GM21367 (cell line): ENCODE results near the gene LRRC28.

Source experiments
- ATAC-seq: cut with Tn5 transposase; IDR thresholded peaks from one replicate; pipeline ENCODE4 v1.9.1; 2021; ENCODE audit not compliant: unreplicated experiment

LRRC28 gene

GRCh38 chr15:99341786-99342185 lies 90.5 kb downstream of the LRRC28 start:
- no peak for ATAC-seq

- ATAC-seq = no peak
These were observed 91.9 kb downstream of the LRRC28 start for GRCh38 chr15:99343208-99343607.

DNA sequence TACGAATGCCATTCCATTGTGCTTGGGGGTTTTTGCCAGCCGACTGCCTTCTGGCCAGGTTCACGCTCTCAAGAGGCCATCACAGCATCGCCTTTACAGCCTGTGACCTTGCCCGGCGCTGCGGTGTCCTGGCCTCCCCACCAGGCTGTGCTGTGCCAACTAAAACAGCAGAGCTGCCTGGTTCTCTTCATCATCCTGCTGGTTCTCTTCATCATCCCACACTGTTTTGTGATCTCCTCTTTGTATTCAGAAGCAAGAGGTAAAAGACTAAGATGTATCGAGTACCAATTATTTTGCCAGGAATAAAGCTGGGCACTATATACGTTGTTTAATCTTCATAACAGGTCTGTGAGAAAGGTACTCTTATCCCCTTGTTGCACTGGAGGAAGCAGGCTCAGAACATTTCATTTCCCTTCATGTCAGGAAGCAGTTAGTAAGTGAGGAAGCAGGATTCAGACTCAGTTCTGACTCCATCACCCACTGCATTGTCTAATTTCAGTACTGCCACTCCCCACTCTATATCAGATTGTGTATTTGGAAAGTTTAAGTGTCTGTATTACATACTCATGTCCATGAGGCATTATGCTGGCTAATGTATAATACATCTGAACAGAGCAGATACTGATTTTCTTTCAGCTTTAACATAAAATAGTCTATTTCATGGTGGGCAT lies 92.7 kb downstream of the LRRC28 start:
- no peak for ATAC-seq

- no peak for ATAC-seq
These were observed 93.4 kb downstream of the LRRC28 start for GRCh38 chr15:99344639-99345038.

DNA sequence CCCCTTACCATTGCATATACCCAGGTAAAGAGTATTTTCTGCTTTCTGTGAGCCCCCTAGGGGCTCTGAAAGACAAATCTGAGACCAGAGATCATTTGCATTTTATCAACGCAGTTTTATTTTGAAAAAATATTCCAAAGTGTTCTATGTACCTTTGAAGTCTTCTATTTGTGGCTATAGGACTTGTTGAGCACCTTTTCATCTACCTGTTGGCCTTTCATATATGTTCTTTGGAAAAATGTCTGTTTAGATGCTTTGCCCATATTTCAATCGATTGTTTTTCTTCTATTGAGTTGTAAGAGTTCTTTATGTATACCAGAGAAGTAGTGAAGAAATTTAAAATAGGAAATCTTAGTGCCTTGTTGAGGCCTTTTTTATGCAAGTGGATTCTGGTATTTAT lies 94.0 kb downstream of the LRRC28 start:
- ATAC-seq = no peak

DNA sequence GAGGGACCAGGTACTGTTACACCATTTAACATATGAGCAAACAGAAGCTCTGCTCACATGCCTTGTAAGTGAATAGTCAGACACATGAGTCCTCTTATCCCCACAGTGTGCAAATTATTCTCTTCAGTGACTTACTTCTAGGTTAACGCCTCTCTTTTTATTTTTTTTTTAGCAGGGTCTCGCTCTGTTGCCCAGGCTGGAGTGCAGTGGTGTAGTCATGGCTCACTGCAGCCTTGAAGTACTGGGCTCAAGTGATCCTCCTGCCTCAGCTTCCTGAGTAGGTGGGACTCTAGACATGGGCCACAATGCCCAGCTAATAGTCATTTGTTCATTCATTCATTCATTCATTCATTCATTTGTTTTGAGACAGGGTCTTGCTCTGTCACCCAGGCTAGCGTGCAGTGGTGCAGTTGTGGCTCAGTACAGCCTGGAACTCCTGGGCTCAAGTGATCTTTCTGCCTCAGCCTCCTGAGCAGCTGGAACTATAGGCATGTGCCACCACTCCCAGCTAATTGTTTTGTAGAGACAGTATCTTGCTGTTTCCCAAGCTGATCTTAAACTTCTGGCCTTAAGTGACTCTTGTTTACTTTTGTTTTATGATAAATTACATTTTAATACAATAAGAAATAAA lies 94.7 kb downstream of the LRRC28 start:
- ATAC-seq = no peak

DNA sequence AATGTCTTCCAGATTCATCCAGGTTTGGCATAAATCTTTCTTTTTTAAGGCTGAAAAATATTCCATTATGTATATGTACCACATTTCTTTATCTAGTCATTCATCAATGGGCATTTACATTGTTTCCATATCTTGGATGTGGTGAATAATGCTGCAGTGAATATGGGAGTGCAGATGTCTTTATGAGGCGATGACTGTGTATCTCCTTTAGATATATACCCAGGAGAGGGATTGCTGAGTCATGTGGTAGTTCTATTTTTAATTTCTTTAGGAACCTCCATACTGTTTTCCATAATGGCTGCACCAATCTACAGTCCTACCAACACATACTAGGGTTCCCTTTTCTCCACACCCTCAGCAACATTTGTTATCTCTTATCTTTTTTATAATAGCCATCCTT lies 96.3 kb downstream of the LRRC28 start:
- no peak for ATAC-seq

- ATAC-seq = no peak
These were observed 97.1 kb downstream of the LRRC28 start for GRCh38 chr15:99348412-99348811.

- ATAC-seq = no peak
These were observed 99.1 kb downstream of the LRRC28 start for GRCh38 chr15:99350408-99350807.

DNA sequence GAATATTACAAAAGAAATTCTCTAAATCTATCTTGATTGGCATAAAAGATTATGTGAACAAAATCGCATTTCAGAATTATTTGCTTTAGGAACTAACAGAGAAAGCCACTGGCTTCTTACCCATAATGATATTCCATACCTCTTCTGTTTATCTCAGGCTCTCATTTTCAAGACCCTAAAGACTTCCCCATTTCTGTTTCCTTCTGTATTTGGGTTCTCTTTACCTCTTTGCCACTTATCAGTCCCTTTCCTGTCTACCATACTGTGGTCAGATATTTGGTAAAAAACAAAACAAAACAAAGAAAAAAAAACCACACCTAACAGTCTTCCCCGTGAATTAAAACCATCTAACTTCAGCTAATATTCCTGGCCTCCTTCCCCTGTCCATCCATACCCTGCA lies 108.5 kb downstream of the LRRC28 start:
- ATAC-seq = no peak

- ATAC-seq = no peak
These were observed 110.4 kb downstream of the LRRC28 start for GRCh38 chr15:99361545-99362185.

DNA sequence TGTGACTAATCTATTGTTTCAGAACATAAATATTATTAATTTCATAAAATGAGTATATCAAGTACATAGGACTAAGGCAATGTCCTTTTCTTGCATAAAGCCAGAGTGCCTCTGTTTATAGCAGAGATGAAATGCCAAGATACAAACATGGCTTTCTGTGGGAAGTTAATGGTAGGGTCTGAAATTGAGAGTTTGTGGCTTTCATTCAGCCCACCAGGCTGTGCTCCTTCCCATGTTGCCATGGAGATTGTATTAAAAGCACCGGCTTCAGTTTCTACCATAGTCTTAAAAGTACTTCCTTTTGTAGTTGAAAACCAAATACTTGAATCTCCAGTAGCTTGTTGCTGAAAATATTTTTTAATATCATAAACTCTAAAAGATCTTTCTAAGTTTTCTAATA lies 114.0 kb downstream of the LRRC28 start:
- ATAC-seq = peak; percentile 86

GRCh38 chr15:99366013-99366412 lies 114.7 kb downstream of the LRRC28 start:
- ATAC-seq = no peak

DNA sequence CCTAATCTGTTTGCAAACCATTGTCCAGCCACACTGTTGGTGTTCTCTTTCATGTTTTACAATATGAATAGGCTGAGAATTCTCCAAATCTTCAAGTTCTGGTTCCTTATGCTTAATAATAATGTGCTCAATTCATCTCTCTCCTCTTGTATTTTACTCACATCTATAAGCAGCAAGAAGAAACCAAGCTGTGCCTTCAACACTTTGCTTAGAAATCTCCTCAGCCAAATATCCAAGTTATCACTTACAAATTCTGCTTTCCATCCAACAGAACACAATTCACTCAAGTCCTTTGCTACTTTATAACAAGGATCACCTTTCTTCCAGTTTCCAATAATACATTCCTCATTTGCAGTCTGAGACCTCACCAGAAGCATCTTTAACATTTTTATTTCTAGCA lies 117.5 kb downstream of the LRRC28 start:
- no peak for ATAC-seq

DNA sequence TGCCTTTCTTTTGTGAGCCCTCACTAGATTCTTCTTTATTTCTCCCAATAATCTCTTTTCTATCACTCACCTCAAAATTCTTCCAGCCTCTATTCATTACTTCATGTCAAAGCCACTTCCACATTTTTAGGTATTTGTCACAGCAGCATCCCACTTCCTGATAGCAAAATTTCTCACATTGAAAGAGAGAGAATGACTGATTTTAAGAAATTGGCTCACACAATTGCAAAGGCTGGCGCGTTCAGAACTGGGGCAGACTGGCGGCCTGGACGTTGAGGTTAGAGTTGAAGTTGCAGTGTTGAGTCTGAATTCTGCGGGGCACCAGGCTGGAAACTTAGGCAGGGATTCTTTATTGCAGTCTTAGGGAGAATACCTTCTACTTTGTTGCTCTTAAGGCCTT lies 117.9 kb downstream of the LRRC28 start:
- ATAC-seq = no peak

- ATAC-seq = peak; percentile 75
These were observed 120.2 kb downstream of the LRRC28 start for GRCh38 chr15:99371180-99372103.

DNA sequence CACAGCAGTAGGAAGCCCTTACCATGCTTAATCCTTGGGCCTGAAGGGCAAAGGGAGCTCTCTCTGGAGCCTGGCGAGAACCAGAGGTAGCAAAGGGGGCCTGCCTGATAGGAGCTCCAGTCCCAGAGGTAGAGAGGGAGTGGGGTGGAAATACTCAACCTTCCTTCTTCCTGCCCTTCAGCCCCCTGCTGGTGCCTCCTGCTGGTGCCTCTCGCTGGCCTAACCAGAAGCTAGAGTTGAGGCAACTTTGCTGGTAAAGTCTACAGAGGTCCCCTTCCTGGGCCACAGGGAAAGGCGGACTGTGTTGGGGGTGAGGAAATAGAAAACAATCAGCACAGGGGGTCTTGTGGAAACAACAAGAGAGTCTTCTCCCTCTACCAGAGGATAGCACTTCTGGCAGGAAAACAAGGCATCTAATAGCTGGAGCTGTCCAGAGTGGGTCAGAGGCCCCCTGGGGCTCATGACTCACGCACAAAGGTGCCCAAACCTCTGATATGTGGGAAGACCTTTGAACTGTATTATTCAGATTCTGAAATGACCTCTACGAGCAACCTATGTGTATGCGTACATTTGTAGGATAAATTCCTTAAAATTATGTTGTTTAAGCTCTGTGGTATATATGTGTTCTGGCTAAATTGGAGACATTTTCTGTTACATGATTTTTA lies 133.9 kb downstream of the LRRC28 start:
- no peak for ATAC-seq

DNA sequence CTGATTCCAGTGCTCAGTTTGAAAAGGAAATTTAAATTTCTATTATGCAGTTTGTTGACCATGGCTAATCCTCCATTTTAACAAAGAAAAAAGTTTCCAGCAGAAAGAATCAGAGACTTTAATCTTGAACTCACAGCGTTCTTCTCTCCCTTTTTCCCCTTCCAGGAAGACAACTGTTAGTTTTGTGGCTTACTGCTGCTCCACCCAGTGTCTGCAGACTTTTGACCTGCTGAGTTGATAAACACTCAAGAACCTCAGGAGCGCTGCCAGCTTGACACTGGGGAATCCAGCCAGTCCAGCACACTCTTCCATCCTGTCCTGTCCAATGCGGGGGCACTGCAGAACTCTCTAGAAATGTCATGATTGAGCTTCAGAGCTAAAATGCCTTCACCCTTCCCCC lies 134.6 kb downstream of the LRRC28 start:
- no peak for ATAC-seq

- no peak for ATAC-seq
These were observed 135.1 kb downstream of the LRRC28 start for GRCh38 chr15:99386391-99386790.

GRCh38 chr15:99387421-99388168 lies 136.3 kb downstream of the LRRC28 start:
- no peak for ATAC-seq
